Tibial nerve (tissue), 4 donors: Measurements from ENCODE around the gene KRT80. TPM values are rescaled to one million over a fixed set of nuclear protein-coding genes. Genes with fewer than 3 reads are reported as not detected.

Experiments
- DNase-seq, 2 donors: peaks; one replicate each; pipeline ENCODE4 v3.0.0-alpha.2; 2019; ENCODE audit warnings: low spot score in 2 of 2
- H3K27ac ChIP-seq, 4 donors: fragments of 200-600 bp; sonication (generic) in 3 of 4; one replicate each; pipeline ENCODE4 v1.5.1; 2017 to 2019; ENCODE audit warnings: mild to moderate bottlenecking in 1 of 4
- H3K27me3 ChIP-seq, 2 donors: fragments of 200-600 bp; sonication (generic) in 1 of 2; one replicate each; pipeline versions ENCODE4 v1.5.1 to v1.6.0; 2017 to 2019
- H3K36me3 ChIP-seq, 3 donors: fragments of 200-600 bp; sonication (generic); one replicate each; pipeline ENCODE4 v1.5.1; 2018 to 2019
- H3K4me1 ChIP-seq, 4 donors: fragments of 200-600 bp; sonication (generic) in 3 of 4; one replicate each; pipeline ENCODE4 v1.5.1; 2017 to 2019
- H3K4me3 ChIP-seq, 4 donors: fragments of 200-600 bp; sonication (generic) in 3 of 4; one replicate each; pipeline ENCODE4 v1.5.1; 2017 to 2019; ENCODE audit warnings: mild to moderate bottlenecking in 1 of 4, moderate library complexity in 1 of 4
- H3K9me3 ChIP-seq, 4 donors: fragments of 200-600 bp; sonication (generic) in 3 of 4; one replicate each; pipeline ENCODE4 v1.5.1; 2017 to 2019
- CTCF ChIP-seq, 5 experiments: fragments of 200-600 bp in 3 of 5; fragments of 450-650 bp in 2 of 5; sonication (generic) in 3 of 5; IDR thresholded peaks; one replicate each; pipeline ENCODE4 v1.5.1; 2016 to 2019; ENCODE audit warnings: antibody characterized with exemption in 5 of 5, mild to moderate bottlenecking in 3 of 5, moderate library complexity in 2 of 5
- EP300 ChIP-seq, 2 donors: sonication (generic); formaldehyde crosslinking; IDR thresholded peaks; one replicate each; pipeline ENCODE4 v1.6.1; 2017; ENCODE audit warnings: antibody characterized with exemption in 2 of 2, mild to moderate bottlenecking in 1 of 2
- POLR2A ChIP-seq, 2 donors: fragments of 450-650 bp; IDR thresholded peaks; one replicate each; pipeline ENCODE4 v1.6.1; 2017; ENCODE audit warnings: antibody characterized with exemption in 2 of 2, mild to moderate bottlenecking in 2 of 2, moderate library complexity in 2 of 2
- WGBS, 2 donors: methylation state at CpG; one replicate each; pipeline ENCODE4 v1.1.5; 2018; 5-methylcytosine and 5-hydroxymethylcytosine counted together
- total RNA-seq, 4 donors: library from RNA; depleted of rRNA; stranded (reverse); fragments of >200 nt; gene quantifications; one replicate each; pipeline ENCODE4 v1.1.0, GENCODE V29; 2016

KRT80 gene
- total RNA-seq, 4 donors from 2014 or later: not detected

GRCh38 chr12:52148464-52149181, 43.2 kb downstream of the KRT80 start:
- Histone ChIP-seq H3K27me3 (peaks cover 0 to 2% of the 10 kb centered on the region in 2 donors), H3K9me3 (no peaks in the 10 kb centered on the region), H3K27ac (peak overlapping the region; percentile 71 to 91 (median 84)), H3K4me3 (no peak overlapping the region), H3K4me1 (peaks cover 0 to 64% (median 41%) of the 10 kb centered on the region in 4 donors), H3K36me3 (no peaks in the 10 kb centered on the region)
- no peak for TF ChIP-seq EP300 (IDR thresholded peaks at IDR 0.05)
- no peak for TF ChIP-seq CTCF (IDR thresholded peaks at IDR 0.05)
- TF ChIP-seq POLR2A (IDR thresholded peaks at IDR 0.05): no peak
- no peak for DNase-seq
- WGBS, 2 donors: 89% methylated on average over 3 to 12 of the region's 14 CpGs

GRCh38 chr12:52147964-52148463, 43.8 kb downstream of the KRT80 start:
- no peaks in the 10 kb centered on the region for H3K9me3 ChIP-seq
- peaks cover 0 to 62% (median 41%) of the 10 kb centered on the region in 4 donors for H3K4me1 ChIP-seq
- no peaks in the 10 kb centered on the region for H3K36me3 ChIP-seq
- no peak overlapping the region for H3K4me3 ChIP-seq
- no peak for TF ChIP-seq POLR2A (IDR thresholded peaks at IDR 0.05)
- TF ChIP-seq EP300 (IDR thresholded peaks at IDR 0.05): no peak
- TF ChIP-seq CTCF (IDR thresholded peaks at IDR 0.05): no peak
- no peak for DNase-seq
- 92 to 94% methylated on average over 9 of the region's 10 CpGs for WGBS, 2 donors
- peaks cover 0 to 2% of the 10 kb centered on the region in 2 donors for H3K27me3 ChIP-seq
- peak overlapping the region; percentile 71 to 91 (median 84) for H3K27ac ChIP-seq

GRCh38 chr12:52147367-52147963, 44.3 kb downstream of the KRT80 start:
- H3K27ac ChIP-seq: peak overlapping the region; percentile 71 to 91 (median 84)
- no peaks in the 10 kb centered on the region for H3K9me3 ChIP-seq
- peak in 1 of 2 donors; percentile 20 for TF ChIP-seq POLR2A (IDR thresholded peaks at IDR 0.05)
- no peak for TF ChIP-seq CTCF (IDR thresholded peaks at IDR 0.05)
- TF ChIP-seq EP300 (IDR thresholded peaks at IDR 0.05): peak in 1 of 2 donors; percentile 82
- no peaks in the 10 kb centered on the region for H3K36me3 ChIP-seq
- H3K27me3 ChIP-seq: peaks cover 0 to under 1% of the 10 kb centered on the region in 2 donors
- peaks cover 0 to 57% (median 39%) of the 10 kb centered on the region in 4 donors for H3K4me1 ChIP-seq
- H3K4me3 ChIP-seq: no peak overlapping the region
- peak; percentile 73 to 81 for DNase-seq
- 33 to 46% methylated on average over 4 to 16 of the region's 17 CpGs for WGBS, 2 donors

GRCh38 chr12:52146822-52147366, 44.9 kb downstream of the KRT80 start:
- Histone ChIP-seq H3K27ac (peak overlapping the region; percentile 69 to 91 (median 84)), H3K4me1 (peaks cover 0 to 51% (median 34%) of the 10 kb centered on the region in 4 donors), H3K27me3 (no peaks in the 10 kb centered on the region), H3K36me3 (no peaks in the 10 kb centered on the region), H3K9me3 (no peaks in the 10 kb centered on the region), H3K4me3 (no peak overlapping the region)
- no peak for TF ChIP-seq POLR2A (IDR thresholded peaks at IDR 0.05)
- no peak for TF ChIP-seq CTCF (IDR thresholded peaks at IDR 0.05)
- no peak for TF ChIP-seq EP300 (IDR thresholded peaks at IDR 0.05)
- 95 to 100% methylated on average over 7 of the region's 11 CpGs for WGBS, 2 donors
- no peak for DNase-seq
